NCI-H510A (cell line): ENCODE data around the gene B3GNT4.
"Not testable (repeated sequence)": the region's sequence is repeated elsewhere in the genome, so short reads cannot be mapped to it uniquely, and the experiment has no call there.

Experiments used
- DNase-seq: peaks from one replicate; lab custom pipeline; 2025; lab: John Stamatoyannopoulos, UW

B3GNT4 gene

GRCh38 chr12:122189626-122190475 is 13.7 kb upstream of the B3GNT4 start:
- DNase-seq: no peak

DNA sequence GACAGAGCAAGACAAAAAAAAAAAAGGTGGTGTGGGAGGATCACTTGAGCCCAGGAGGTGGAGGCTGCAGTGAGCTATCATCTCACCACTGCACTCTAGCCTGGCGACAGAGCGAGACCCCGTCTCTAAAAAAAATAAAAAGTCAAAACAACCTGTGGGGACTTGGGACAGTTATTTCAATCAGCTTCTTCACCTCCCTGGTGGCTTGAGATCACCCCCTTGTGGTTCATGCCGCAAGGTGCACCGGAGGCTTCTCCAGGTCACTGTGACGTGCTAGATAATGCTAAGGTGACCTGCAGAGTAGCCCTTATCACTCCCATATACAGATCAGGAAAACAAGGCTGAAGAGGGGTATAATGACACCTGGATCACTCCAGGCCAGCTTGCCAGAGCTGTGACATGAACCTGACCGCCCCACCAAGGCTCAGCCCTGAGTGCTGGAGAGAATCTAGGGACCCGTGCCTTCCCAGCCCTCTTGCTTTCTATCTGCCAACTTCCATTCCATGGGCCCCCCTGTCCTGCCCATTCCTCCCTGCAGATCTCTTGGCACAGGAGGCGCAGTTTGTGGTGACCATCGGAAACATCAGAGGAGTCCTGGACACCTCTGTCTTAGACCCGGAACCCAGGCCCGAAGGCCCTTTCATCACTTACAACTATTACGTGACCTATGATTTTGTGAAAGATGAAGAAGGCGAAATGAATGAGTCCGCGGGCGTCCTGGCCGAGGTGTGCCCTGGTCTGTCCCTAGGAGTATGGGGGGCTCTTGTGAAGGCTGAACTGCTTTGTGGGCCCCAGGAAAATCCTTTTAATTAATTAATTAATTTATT is 12.5 kb upstream of the B3GNT4 start:
- DNase-seq: peak; percentile 48

- DNase-seq: no peak
Observed at GRCh38 chr12:122192441-122192840, 11.1 kb upstream of the B3GNT4 start.

- DNase-seq: no peak
Observed at GRCh38 chr12:122194804-122195203, 8.7 kb upstream of the B3GNT4 start.

DNA sequence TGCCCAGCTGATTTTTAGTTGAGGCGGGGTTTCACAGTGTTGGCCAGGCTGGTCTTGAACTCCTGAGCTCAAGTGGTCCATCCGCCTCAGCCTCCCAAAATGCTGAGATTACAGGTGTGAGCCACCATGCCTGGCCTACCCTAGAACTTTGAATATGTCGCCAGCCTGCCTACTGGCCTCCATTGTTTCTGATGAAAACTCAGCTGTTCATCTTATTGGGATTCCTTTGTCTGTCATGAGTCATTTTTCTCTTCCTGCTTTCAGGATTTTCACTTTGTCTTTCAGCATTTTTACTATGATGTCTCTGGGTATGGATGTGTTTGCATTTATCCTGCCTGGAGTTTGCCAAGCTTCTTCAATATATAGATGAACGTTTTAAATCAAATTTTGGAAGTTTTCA is 8.1 kb upstream of the B3GNT4 start:
- no peak for DNase-seq

- no peak for DNase-seq
Observed at GRCh38 chr12:122197612-122197966, 5.9 kb upstream of the B3GNT4 start.

GRCh38 chr12:122199484-122200355 is 3.8 kb upstream of the B3GNT4 start:
- no peak for DNase-seq

- DNase-seq: no peak
Observed at GRCh38 chr12:122200541-122201175, 2.9 kb upstream of the B3GNT4 start.

- no peak for DNase-seq
Observed at GRCh38 chr12:122201381-122201780, 2.1 kb upstream of the B3GNT4 start.

GRCh38 chr12:122202017-122202416 is 1.5 kb upstream of the B3GNT4 start:
- DNase-seq: no peak

- not testable (repeated sequence) for DNase-seq
Observed at GRCh38 chr12:122202811-122203210, 698 bp upstream of the B3GNT4 start.

DNA sequence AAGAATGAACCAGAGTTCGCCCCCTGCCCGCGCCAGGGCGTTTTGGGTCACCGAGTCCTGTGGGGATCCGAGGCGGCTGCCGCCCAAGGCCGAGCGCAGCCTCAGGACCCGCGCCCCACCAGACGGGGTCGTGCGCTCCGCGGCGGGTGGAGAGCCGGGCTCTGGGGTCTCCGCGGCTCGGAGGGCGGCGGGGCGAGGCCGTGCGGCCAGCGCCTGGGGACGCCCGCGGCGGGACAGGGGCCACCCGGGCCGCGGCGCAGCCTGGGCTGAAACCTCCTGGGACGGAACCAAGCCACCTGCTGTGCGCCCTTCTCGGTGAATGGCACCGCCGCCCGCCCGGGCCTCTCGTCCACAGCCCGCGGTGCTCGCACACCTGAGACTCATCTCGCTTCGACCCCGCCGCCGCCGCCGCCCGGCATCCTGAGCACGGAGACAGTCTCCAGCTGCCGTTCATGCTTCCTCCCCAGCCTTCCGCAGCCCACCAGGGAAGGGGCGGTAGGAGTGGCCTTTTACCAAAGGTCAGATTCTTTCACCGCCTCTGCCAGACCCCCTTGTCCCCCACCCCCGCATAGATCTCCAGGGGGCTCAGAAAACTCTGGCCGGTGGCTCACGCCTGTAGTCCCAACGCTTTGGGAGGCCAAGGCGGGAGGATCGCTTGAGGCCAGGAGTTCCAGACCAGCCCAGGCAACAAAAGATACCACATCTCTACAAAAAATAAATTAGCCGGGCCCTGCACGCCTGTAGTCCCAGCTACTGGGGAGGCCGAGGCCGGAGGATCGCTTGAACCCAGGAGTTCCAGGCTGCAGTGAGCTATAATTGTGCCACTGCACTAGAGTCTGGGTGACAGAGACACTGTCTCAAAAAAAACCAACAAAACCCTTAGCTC is 901 bp downstream of the B3GNT4 start:
- DNase-seq: no peak

GRCh38 chr12:122205053-122205925 is 1.8 kb downstream of the B3GNT4 start:
- no peak for DNase-seq

DNA sequence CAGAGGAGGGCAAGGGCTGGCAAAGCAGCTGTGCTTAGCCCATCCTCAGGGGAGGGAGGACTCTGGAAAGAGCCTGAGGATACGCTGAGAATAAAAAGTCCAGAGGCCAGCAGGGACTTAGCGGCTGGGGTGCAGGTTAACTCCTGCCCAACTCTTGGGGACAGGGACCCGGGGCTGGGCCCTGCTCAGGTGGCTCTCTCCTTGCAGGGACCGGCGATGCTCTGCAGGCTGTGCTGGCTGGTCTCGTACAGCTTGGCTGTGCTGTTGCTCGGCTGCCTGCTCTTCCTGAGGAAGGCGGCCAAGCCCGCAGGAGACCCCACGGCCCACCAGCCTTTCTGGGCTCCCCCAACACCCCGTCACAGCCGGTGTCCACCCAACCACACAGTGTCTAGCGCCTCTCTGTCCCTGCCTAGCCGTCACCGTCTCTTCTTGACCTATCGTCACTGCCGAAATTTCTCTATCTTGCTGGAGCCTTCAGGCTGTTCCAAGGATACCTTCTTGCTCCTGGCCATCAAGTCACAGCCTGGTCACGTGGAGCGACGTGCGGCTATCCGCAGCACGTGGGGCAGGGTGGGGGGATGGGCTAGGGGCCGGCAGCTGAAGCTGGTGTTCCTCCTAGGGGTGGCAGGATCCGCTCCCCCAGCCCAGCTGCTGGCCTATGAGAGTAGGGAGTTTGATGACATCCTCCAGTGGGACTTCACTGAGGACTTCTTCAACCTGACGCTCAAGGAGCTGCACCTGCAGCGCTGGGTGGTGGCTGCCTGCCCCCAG is 2.8 kb downstream of the B3GNT4 start:
- no peak for DNase-seq

- no peak for DNase-seq
Observed at GRCh38 chr12:122206976-122207375, 3.5 kb downstream of the B3GNT4 start.

DNA sequence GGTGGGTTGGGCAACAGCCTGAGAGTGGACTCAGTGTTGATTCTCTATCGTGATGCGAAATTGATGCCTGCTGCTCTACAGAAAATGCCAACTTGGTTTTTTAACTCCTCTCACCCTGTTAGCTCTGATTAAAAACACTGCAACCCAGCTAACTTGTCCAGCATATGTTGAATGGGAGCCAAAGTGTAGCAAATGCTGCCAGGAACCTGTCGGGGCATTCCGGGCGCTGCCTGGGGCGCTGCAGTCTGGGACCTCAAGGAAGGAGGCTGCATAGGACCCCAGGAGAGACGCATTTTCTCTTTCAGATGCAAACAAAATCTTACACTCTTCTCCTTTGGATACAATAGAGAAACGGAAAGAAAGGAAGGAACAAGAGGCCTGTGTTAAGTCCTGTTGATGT is 3.9 kb downstream of the B3GNT4 start:
- DNase-seq: no peak

DNA sequence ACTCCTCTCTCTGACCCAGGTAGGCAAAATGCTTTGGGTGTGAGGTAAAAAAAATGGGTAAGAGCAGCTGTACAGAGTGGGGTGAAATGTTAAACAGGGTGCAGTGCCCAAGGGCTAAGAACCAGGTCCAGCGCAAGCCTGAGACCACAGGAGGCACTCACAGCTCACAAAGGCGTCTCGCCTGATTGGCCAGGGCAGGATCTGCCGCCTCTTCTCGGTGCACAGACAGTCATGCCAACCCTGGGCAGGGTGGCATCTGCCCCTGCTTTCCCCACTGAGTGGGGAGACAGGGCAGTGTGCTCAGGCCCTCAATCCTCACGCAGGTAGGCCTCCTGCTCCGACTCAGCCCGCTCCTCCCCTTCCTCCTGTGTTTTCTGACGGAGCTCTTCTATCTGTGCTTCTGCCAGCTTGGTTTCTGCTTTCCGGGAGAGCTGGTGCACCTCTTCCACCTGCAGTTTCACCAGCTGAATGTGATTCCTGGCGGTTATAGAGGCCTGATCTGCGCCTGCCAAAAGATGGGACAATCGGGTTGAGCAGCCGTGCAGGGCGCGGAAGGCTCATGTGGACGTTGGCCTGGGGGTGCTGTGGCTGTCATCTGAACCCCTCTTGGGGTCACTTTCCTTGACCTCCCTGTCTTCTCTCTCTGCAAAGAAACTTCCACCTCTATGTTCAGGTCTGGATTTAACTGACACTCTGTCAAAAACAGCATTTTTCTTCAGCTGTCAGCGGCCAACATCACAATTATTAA is 4.7 kb downstream of the B3GNT4 start:
- DNase-seq: no peak

GRCh38 chr12:122215771-122216170 is 12.3 kb downstream of the B3GNT4 start:
- no peak for DNase-seq
